SK-N-SH (cell line): ENCODE results near the gene PRPF6. TPM values are rescaled to one million over a fixed set of nuclear protein-coding genes. Genes with fewer than 3 reads are reported as not detected.
A peak's percentile ranks its signal among the peaks of the same experiment; 100 is the strongest.

Experiments
- CTCF ChIA-PET: fragments of 300-600, 350-600 bp; formaldehyde crosslinking; extraction: SDS; loops from one replicate; lab custom pipeline; 2021; lab: Yijun Ruan, JAX
- POLR2A ChIA-PET: fragments of 350-600 bp; sonication (Branson Sonifier 250); formaldehyde crosslinking; extraction: SDS; loops from one replicate; lab custom pipeline; 2020; ENCODE audit warnings: antibody characterized with exemption, inconsistent platforms; lab: Yijun Ruan, JAX
- DNase-seq: peaks from one replicate; pipeline ENCODE4 v3.0.0; 2012
- H2AFZ ChIP-seq: fragments of 200-600 bp; sonication (generic); 2 replicates; pipeline ENCODE4 v1.8.1; 2016; ENCODE audit warnings: antibody characterized with exemption, mild to moderate bottlenecking, low read depth
- H3F3A ChIP-seq: fragments of 200-600 bp; sonication (generic); replicated peaks from 2 replicates; pipeline ENCODE3; 2016; ENCODE audit warnings: antibody characterized with exemption, mild to moderate bottlenecking; ENCODE audit not compliant: insufficient read depth
- H3K27ac ChIP-seq, 2 experiments: fragments of 200-500 bp in 1 of 2; fragments of 200-600 bp in 1 of 2; sonication (Bioruptor generic) in 1 of 2; sonication (generic), shearing (Covaris generic) in 1 of 2; 2 replicates each; pipeline versions ENCODE4 v1.5.1 to v1.6.1; 2014 to 2016; ENCODE audit warnings: low read depth in 2 of 2, inconsistent platforms in 1 of 2, low read length in 1 of 2, mild to moderate bottlenecking in 1 of 2, mixed read lengths in 1 of 2
- H3K27me3 ChIP-seq: fragments of 200-600 bp; sonication (generic), shearing (Covaris generic); 2 replicates; pipeline ENCODE4 v1.6.1; 2016; ENCODE audit warnings: mixed run types; ENCODE audit not compliant: insufficient read depth
- H3K36me3 ChIP-seq, 2 experiments: fragments of 200-500 bp in 1 of 2; fragments of 200-600 bp in 1 of 2; sonication (Bioruptor generic) in 1 of 2; sonication (generic) in 1 of 2; replicated peaks in 1 of 2; 2 replicates each; pipeline versions ENCODE3 to v1.5.1; 2014 to 2016; ENCODE audit warnings: low read length in 1 of 2, mild to moderate bottlenecking in 1 of 2; ENCODE audit not compliant: insufficient read depth in 2 of 2, control insufficient read depth in 1 of 2
- H3K4me1 ChIP-seq, 2 experiments: fragments of 200-500 bp in 1 of 2; fragments of 200-600 bp in 1 of 2; sonication (Bioruptor generic) in 1 of 2; sonication (generic), shearing (Covaris generic) in 1 of 2; 2 replicates each; pipeline versions ENCODE4 v1.5.1 to v1.6.1; 2014 to 2016; ENCODE audit warnings: low read depth in 1 of 2, low read length in 1 of 2, mixed run types in 1 of 2; ENCODE audit not compliant: insufficient read depth in 2 of 2, control insufficient read depth in 1 of 2
- H3K4me2 ChIP-seq: fragments of 200-600 bp; sonication (generic), shearing (Covaris generic); 2 replicates; pipeline ENCODE4 v1.6.1; 2017; ENCODE audit warnings: mixed run types
- H3K4me3 ChIP-seq, 2 experiments: fragments of 200-500 bp in 1 of 2; fragments of 200-600 bp in 1 of 2; sonication (Bioruptor generic) in 1 of 2; sonication (generic), shearing (Covaris generic) in 1 of 2; 2 replicates each; pipeline versions ENCODE4 v1.5.1 to v1.8.1; 2014 to 2016; ENCODE audit warnings: low read depth in 2 of 2, inconsistent platforms in 1 of 2, low read length in 1 of 2, mild to moderate bottlenecking in 1 of 2, mixed read lengths in 1 of 2, moderate library complexity in 1 of 2
- H3K79me2 ChIP-seq: fragments of 200-600 bp; sonication (generic); 2 replicates; pipeline ENCODE4 v1.8.1; 2017; ENCODE audit warnings: mild to moderate bottlenecking; ENCODE audit not compliant: insufficient read depth
- H3K9ac ChIP-seq: fragments of 200-600 bp; sonication (generic); 2 replicates; pipeline ENCODE4 v1.6.1; 2017; ENCODE audit warnings: mixed run types
- H3K9me2 ChIP-seq: fragments of 200-600 bp; sonication (generic); 2 replicates; pipeline ENCODE4 v1.6.1; 2017; ENCODE audit warnings: mixed run types
- H3K9me3 ChIP-seq: fragments of 200-600 bp; sonication (generic); 2 replicates; pipeline ENCODE4 v1.6.1; 2017; ENCODE audit warnings: mixed run types, mild to moderate bottlenecking, moderate library complexity
- H4K20me1 ChIP-seq: fragments of 200-600 bp; sonication (generic); 2 replicates; pipeline ENCODE4 v1.6.1; 2017; ENCODE audit warnings: mild to moderate bottlenecking, mixed run types; ENCODE audit not compliant: insufficient read depth
- CHD2 ChIP-seq: fragments of 150-350 bp; IDR thresholded peaks from 2 replicates; pipeline ENCODE4 v1.6.1; 2018; ENCODE audit warnings: low read length; ENCODE audit not compliant: partially characterized antibody
- ELF1 ChIP-seq: IDR thresholded peaks from 2 replicates; pipeline ENCODE4 v1.4.0; 2012
- FOSL2 ChIP-seq: IDR thresholded peaks from 2 replicates; pipeline ENCODE4 v1.4.0; 2012; ENCODE audit warnings: low read depth, mild to moderate bottlenecking, moderate library complexity, borderline replicate concordance
- FOXJ3 ChIP-seq: sonication (generic); formaldehyde crosslinking; IDR thresholded peaks from 2 replicates; pipeline ENCODE4 v1.5.1; 2020; ENCODE audit warnings: mild to moderate bottlenecking, missing genetic modification reagents
- FOXM1 ChIP-seq: IDR thresholded peaks from 2 replicates; pipeline ENCODE4 v1.4.0; 2012; ENCODE audit warnings: low read depth, mild to moderate bottlenecking
- GABPA ChIP-seq: IDR thresholded peaks from 2 replicates; pipeline ENCODE4 v1.4.0; 2012; ENCODE audit warnings: low read depth, mild to moderate bottlenecking
- GATA2 ChIP-seq: sonication (generic); formaldehyde crosslinking; IDR thresholded peaks from 2 replicates; pipeline ENCODE4 v1.5.0; 2020; ENCODE audit warnings: mild to moderate bottlenecking, missing genetic modification reagents
- JUND ChIP-seq: IDR thresholded peaks from 2 replicates; pipeline ENCODE4 v1.4.0; 2012
- MAX ChIP-seq: IDR thresholded peaks from 2 replicates; pipeline ENCODE4 v1.4.0; 2012; ENCODE audit warnings: low read depth
- MEF2A ChIP-seq: IDR thresholded peaks from 2 replicates; pipeline ENCODE4 v1.4.0; 2012; ENCODE audit warnings: low read depth, borderline replicate concordance
- MXI1 ChIP-seq: IDR thresholded peaks from 2 replicates; pipeline ENCODE4 v1.6.1; 2012; ENCODE audit warnings: mild to moderate bottlenecking, low read depth, low read length, improper control_type of control experiment
- NFIC ChIP-seq: IDR thresholded peaks from 2 replicates; pipeline ENCODE4 v1.4.0; 2012; ENCODE audit warnings: borderline replicate concordance
- NRF1 ChIP-seq: IDR thresholded peaks from 2 replicates; pipeline ENCODE4 v1.6.1; 2012; ENCODE audit warnings: low read depth, mild to moderate bottlenecking, low read length
- POLR2AphosphoS5 ChIP-seq: IDR thresholded peaks from 2 replicates; pipeline ENCODE4 v1.6.1; 2012; ENCODE audit warnings: low read depth, low read length
- RAD21 ChIP-seq: IDR thresholded peaks from 2 replicates; pipeline ENCODE4 v1.6.1; 2012; ENCODE audit warnings: mild to moderate bottlenecking, low read length
- REST ChIP-seq: IDR thresholded peaks from 2 replicates; pipeline ENCODE4 v1.6.1; 2012; ENCODE audit warnings: mild to moderate bottlenecking, low read depth, low read length, moderate library complexity
- RXRA ChIP-seq: IDR thresholded peaks from 2 replicates; pipeline ENCODE4 v1.4.0; 2012; ENCODE audit warnings: low read depth, mild to moderate bottlenecking, borderline replicate concordance
- SMC3 ChIP-seq: IDR thresholded peaks from 2 replicates; pipeline ENCODE4 v1.6.1; 2012; ENCODE audit warnings: low read depth, low read length, improper control_type of control experiment
- TAF1 ChIP-seq: IDR thresholded peaks from 2 replicates; pipeline ENCODE4 v1.6.1; 2012; ENCODE audit warnings: low read depth, mild to moderate bottlenecking, low read length, moderate library complexity, borderline replicate concordance
- USF1 ChIP-seq: IDR thresholded peaks from 2 replicates; pipeline ENCODE4 v1.4.0; 2012; ENCODE audit warnings: low read depth, borderline replicate concordance
- YY1 ChIP-seq: IDR thresholded peaks from 2 replicates; pipeline ENCODE4 v1.4.0; 2012; ENCODE audit warnings: low read depth, mild to moderate bottlenecking
- ZBTB33 ChIP-seq: IDR thresholded peaks from 2 replicates; pipeline ENCODE4 v1.4.0; 2012; ENCODE audit warnings: low read depth, borderline replicate concordance
- WGBS: methylation state at CpG from one replicate; pipeline ENCODE4 v1.1.6; 2017; ENCODE audit warnings: low lambda C conversion rate; 5-methylcytosine and 5-hydroxymethylcytosine counted together
- polyA plus RNA-seq, 3 experiments: library from polyadenylated mRNA; depleted of rRNA; stranded (reverse); fragments of >200 nt; gene quantifications; 2 replicates each; pipeline ENCODE4 v1.2.3, GENCODE V29; 2012

Gene PRPF6
- polyA plus RNA-seq, 1 of the 3 experiments (the other 2 are of a cell fraction), result 59.1 TPM

DNA sequence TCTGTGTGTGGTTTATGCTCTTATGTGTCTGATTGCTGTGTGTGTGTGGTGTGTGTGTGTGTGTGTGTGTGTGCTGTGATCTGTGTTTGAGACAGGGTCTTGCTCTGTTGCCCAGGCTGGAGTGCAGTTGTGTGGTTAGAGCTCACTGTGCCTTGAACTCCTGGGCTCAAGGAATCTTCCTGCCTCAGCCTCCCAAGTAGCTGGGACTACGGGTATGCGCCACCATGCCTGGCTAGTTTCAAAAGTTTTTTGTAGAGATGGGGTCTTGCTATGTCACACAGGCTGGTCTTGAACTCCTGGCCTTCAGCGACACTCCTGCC is 7.8 kb upstream of the PRPF6 start:
- H3K9me2 ChIP-seq, result no peaks in the 10 kb centered on the region
- H3K4me2 ChIP-seq, result no peak overlapping the region
- no peaks in the 10 kb centered on the region for H3K9me3 ChIP-seq
- no peak overlapping the region for H3K9ac ChIP-seq
- peaks cover 2% of the 10 kb centered on the region for H3F3A ChIP-seq
- CTCF ChIA-PET, result interaction anchor here (0.6 to 4.5 kb wide), 51 partner anchors 9 to 503 kb away, joined by 3 to 44 read pairs (median 4); partner anchors contain the start of genes OPRL1, PTK6, RGS19 and TPD52L2
- peaks cover 12% of the 10 kb centered on the region for H3K79me2 ChIP-seq
- DNase-seq, result no peak
- POLR2A ChIA-PET, result no interaction called here
- H4K20me1 ChIP-seq, result no peaks in the 10 kb centered on the region
- no peak overlapping the region for H3K27ac ChIP-seq
- TF ChIP-seq FOXM1 (no peak), GATA2 (CRISPR knock-in tag) (no peak), YY1 (no peak), JUND (no peak), POLR2AphosphoS5 (no peak), ELF1 (no peak), ZBTB33 (no peak), NFIC (no peak), RAD21 (no peak), MXI1 (no peak), RXRA (no peak), CHD2 (no peak), MAX (no peak), SMC3 (no peak), USF1 (no peak), GABPA (no peak), FOXJ3 (CRISPR knock-in tag) (no peak)
- H3K4me1 ChIP-seq, result peaks cover 10 to 19% of the 10 kb centered on the region in 2 experiments; a peak in 3 of 4 replicates
- WGBS, result 95% methylated on average over 3 of the region's 3 CpGs
- no peak overlapping the region for H3K4me3 ChIP-seq
- H3K36me3 ChIP-seq, result peaks cover 0 to 2% of the 10 kb centered on the region in 2 experiments
- H3K27me3 ChIP-seq, result no peaks in the 10 kb centered on the region
- no peak overlapping the region for H2AFZ ChIP-seq

DNA sequence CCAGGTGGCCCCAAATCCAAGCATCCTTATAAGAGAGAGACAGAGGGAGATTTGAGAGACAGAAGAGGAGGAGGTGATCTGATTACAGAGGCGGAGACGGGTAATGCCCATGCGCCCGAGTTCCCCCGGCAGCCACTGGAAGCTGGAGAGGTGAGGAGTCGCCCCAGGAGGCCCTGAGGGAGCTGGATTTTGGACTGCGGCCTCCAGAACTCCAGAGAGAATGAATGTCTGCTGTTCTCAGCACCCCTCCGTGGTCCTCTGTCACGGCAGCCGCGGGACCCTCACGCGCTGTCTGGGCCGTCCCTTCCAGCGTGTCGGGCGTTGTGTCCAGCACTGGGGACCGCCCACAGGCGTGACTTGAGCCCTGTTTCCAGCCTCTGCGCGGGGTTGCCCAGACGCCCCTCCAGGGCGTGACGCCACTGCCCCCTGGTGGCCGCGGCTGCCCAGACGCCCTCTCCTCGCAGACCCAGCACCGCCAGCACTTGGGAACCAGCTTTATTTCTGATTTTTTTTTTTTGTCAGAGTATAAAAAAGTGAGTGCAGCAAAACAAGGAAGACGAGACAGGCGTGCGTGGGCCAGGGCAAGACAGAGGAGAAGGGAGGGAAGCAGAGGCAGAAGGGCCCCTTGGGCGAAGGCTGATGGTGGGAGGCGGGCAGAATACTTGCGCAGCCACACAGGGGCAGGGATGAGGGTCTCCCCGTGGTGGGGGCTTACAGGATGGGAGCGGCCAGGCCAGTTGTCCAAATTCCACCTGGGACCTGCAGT is 7.1 kb upstream of the PRPF6 start:
- Histone ChIP-seq H3K27me3 (no peaks in the 10 kb centered on the region), H3K9me3 (no peaks in the 10 kb centered on the region), H3K9me2 (no peaks in the 10 kb centered on the region), H2AFZ (peak overlapping the region; percentile 48; the same call in 1 of the 2 replicates), H3K36me3 (no peaks in the 10 kb centered on the region), H3K27ac (no peak overlapping the region), H3F3A (peaks cover 7% of the 10 kb centered on the region), H3K4me1 (peaks cover 5 to 17% of the 10 kb centered on the region in 2 experiments; a peak in 3 of 4 replicates), H3K4me2 (peak overlapping the region; percentile 50; the same call in 1 of the 2 replicates), H3K9ac (no peak overlapping the region), H4K20me1 (no peaks in the 10 kb centered on the region), H3K79me2 (peaks cover 5% of the 10 kb centered on the region), H3K4me3 (peak overlapping the region; percentile 7 to 12; a peak in 2 of 4 replicates)
- CTCF ChIA-PET, result interaction anchor here (0.6 to 4.5 kb wide), 83 partner anchors 8 to 1349 kb away, joined by 3 to 44 read pairs (median 4); partner anchors contain the start of genes GMEB2, OPRL1, PTK6 and RGS19
- 32% methylated on average over 23 of the region's 37 CpGs for WGBS
- DNase-seq, result peak; percentile 95
- POLR2A ChIA-PET, result no interaction called here
- TF ChIP-seq REST (no peak), YY1 (no peak), NFIC (no peak), FOSL2 (no peak), MEF2A (no peak), ELF1 (no peak), MXI1 (peak; percentile 93), NRF1 (peak; percentile 38; the same call in 1 of the 2 replicates), MAX (peak; percentile 57), TAF1 (no peak)
